Fibroblast of the aortic adventitia (primary cell): ENCODE results near the gene CCL25. TPM values are rescaled to one million over a fixed set of nuclear protein-coding genes. Genes with fewer than 3 reads are reported as not detected.

Experiments used
- DNase-seq: peaks from one replicate; pipeline ENCODE4 v3.0.0-alpha.2; 2010; ENCODE audit warnings: low read depth
- H3K4me3 ChIP-seq: 2 replicates; pipeline ENCODE4 v1.5.1; 2011; ENCODE audit warnings: low read depth, mild to moderate bottlenecking, control low read depth, low read length, moderate library complexity
- total RNA-seq: library from RNA; depleted of rRNA; stranded (reverse); fragments of >200 nt; gene quantifications from 2 replicates; pipeline ENCODE4 v1.2.3, GENCODE V29; 2012; ENCODE audit warnings: low replicate concordance
- TF ChIP-seq, protein P1 (sequence below): IDR thresholded peaks from 2 replicates; pipeline ENCODE4 v1.5.1; 2011; ENCODE audit warnings: mild to moderate bottlenecking, low read length, control low read depth, inconsistent platforms; ENCODE audit not compliant: insufficient read depth

Gene CCL25
- total RNA-seq, 1 donor: not detected

DNA sequence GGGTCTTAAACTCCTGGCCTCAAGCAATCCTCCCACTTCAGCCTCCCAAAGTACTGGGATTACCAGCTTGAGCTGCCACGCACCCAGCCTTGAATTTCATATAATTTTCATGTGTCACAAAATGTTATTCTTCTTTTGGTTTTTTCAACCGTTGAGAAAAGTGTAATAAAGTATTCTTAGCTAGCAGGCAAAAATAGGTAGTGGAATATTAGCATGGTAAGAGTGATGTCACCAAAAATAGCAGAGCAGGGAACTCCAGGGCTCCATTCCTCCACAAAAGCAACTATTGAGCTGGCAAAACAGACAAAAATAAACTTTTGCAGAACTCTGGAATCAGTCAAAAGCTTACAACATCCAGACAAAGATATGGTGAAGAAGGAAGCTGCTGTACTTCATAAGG lies 52.9 kb downstream of the CCL25 start:
- DNase-seq: no peak
- TF ChIP-seq, protein P1, sequence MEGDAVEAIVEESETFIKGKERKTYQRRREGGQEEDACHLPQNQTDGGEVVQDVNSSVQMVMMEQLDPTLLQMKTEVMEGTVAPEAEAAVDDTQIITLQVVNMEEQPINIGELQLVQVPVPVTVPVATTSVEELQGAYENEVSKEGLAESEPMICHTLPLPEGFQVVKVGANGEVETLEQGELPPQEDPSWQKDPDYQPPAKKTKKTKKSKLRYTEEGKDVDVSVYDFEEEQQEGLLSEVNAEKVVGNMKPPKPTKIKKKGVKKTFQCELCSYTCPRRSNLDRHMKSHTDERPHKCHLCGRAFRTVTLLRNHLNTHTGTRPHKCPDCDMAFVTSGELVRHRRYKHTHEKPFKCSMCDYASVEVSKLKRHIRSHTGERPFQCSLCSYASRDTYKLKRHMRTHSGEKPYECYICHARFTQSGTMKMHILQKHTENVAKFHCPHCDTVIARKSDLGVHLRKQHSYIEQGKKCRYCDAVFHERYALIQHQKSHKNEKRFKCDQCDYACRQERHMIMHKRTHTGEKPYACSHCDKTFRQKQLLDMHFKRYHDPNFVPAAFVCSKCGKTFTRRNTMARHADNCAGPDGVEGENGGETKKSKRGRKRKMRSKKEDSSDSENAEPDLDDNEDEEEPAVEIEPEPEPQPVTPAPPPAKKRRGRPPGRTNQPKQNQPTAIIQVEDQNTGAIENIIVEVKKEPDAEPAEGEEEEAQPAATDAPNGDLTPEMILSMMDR: no peak
- H3K4me3 ChIP-seq: no peak overlapping the region

DNA sequence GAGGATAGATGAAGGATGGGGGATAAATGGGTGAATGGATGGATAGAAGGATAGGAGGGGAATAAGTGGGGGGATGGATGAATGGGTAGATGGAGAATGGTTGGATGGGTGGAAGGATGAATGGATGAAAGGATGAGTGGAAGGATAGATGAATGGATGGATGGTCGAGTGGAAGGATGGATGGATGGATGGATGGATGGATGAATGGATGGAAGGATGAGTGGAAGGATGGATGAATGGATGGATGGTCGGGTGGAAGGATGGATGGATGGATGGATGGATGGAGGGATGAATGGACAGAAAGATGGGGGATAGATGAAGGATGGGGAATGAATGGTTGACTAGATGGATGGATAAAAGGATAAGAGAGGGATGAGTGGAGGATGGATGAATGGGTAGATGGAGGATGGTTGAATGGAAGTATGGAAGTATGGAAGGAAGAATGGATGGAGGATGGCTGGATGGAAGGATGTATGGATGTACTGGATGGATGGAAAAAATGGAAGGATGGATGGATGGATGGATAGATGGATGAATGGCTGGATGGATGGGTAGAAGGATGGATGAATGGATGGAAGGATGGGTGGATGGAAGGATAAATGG lies 54.8 kb downstream of the CCL25 start:
- DNase-seq: no peak
- TF ChIP-seq, protein P1: no peak
- H3K4me3 ChIP-seq: no peak overlapping the region

DNA sequence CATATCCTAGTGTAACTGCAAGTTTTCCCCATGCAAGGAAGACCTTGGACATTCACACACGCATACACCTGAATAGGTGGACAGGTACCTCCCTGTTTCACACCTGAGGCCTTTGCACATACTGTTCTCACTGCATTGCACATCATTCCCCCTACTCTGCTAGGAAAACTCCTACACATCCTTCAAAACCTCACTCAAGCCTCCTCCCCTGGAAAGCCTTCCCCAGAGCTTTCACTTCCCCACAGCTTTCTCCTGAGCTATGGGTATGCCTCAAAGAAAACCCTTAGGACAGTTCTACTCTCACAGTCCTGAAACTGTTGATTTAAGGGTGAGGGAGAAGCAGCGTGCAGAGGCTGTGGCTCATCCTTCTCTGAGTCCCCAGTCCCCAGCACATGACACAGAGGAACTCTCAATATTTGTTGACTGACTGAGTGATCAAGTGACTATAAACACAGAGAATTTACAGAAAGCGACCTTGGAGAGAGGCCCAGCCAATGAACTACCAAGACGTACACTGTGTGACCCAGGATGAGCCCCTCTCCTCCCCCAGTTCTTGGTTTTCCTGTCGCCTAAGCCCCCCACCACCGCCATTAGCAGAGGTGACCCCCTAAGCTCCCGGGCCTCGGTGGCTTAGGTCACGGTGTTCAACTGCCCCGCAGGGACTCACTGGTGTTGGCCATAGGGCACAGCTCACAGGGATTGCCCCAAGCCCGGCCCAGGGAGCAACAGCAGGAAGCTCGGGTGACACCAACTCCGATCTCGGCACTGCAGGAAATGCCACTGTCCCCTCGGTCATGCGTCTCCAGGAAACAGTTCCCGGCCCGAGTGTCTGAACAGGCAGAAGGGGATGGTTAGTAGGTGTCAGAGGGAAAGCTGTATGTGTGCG lies 56.2 kb downstream of the CCL25 start:
- TF ChIP-seq, protein P1: no peak
- no peak for DNase-seq
- no peak overlapping the region for H3K4me3 ChIP-seq

DNA sequence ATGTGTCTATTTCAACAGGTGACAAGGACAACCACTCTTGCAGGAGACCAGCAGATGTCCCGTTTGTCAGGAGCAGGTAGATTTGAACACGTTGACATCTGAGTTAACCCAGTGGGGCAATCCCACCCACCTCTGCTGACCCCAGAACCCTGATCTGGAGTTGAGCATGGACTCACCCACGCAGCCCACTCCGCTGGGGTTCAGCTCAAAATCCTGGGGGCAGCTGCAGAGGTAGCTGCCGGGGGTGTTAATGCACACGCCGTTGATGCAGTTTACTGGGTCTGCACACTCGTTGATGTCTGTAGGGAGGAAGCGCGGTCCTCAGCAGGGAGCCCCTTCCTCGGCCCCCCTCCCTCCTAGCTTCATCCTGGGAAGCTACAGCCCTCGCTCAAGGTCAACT lies 56.9 kb downstream of the CCL25 start:
- H3K4me3 ChIP-seq: no peak overlapping the region
- TF ChIP-seq, protein P1: no peak
- no peak for DNase-seq

DNA sequence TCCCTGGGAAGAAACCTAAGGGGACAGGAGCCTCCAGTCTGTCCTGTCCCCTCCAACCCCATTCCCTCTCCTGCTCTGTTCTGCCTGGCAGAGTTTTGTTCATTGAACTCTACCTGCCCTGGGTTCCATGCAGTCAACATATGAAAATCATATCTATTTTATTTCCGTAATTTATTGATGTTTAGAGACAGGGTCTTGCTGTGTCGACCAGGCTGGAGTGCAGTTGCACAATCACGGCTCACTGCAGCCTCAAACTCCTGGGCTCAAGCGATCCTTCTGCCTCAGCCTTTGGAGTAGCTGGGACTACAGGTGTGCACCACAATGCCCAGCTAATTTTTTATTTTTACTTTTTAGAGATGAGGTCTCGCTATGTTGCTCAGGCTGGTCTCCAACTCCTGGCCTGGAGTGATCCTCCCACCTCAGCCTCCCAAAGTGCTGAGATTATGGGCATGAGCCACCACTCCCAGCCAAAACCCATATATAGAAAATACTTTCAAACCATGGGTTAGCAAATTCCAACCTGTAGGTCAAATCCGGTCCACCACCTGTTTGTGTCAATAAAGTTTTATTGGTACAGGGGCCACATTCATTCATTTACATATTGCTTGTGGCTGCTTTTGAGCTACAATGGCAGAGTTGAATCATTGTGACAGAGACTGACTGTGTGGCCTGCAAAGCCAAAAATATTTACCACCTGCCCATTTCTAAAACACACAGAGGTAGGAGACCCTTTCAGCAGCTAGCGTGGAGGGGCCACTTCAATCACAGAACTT lies 57.5 kb downstream of the CCL25 start:
- TF ChIP-seq, protein P1: no peak
- H3K4me3 ChIP-seq: no peak overlapping the region
- no peak for DNase-seq

DNA sequence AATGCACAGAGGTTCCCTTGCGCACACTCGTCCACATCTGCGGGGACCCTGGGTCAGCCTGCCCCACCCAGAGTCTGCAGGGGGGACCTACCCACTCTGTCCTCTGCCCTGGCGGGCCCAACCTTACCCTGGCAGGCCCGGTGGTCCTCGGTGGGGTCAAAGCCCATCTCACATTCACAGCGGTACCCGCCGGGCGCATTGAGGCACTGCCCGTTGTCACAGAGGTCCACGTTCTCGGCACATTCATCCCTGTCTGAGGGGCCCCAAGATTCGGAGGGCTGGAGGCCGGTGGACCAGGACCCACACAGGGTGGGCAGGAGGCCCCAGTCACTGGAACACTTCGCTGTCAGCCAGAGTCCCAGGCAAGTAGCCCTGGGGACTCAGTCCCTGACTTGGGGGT lies 58.4 kb downstream of the CCL25 start:
- no peak for DNase-seq
- no peak overlapping the region for H3K4me3 ChIP-seq
- TF ChIP-seq, protein P1: no peak
